NB4 (cell line): ENCODE data around the gene CDC14A.

ENCODE experiments used
- MYC ChIP-seq: IDR thresholded peaks from 2 replicates; pipeline ENCODE4 v1.6.1; 2011; ENCODE audit warnings: low read depth, low read length
- POLR2A ChIP-seq: IDR thresholded peaks from 2 replicates; pipeline ENCODE4 v1.6.1; 2011; ENCODE audit warnings: mild to moderate bottlenecking; ENCODE audit not compliant: insufficient read length; ENCODE audit errors: extremely low read depth
- TF ChIP-seq, protein P1 (sequence below): IDR thresholded peaks from one replicate; pipeline ENCODE4 v1.5.1; 2012; ENCODE audit warnings: low read depth, low read length

- TF ChIP-seq MYC: no peak
- TF ChIP-seq, protein P1, sequence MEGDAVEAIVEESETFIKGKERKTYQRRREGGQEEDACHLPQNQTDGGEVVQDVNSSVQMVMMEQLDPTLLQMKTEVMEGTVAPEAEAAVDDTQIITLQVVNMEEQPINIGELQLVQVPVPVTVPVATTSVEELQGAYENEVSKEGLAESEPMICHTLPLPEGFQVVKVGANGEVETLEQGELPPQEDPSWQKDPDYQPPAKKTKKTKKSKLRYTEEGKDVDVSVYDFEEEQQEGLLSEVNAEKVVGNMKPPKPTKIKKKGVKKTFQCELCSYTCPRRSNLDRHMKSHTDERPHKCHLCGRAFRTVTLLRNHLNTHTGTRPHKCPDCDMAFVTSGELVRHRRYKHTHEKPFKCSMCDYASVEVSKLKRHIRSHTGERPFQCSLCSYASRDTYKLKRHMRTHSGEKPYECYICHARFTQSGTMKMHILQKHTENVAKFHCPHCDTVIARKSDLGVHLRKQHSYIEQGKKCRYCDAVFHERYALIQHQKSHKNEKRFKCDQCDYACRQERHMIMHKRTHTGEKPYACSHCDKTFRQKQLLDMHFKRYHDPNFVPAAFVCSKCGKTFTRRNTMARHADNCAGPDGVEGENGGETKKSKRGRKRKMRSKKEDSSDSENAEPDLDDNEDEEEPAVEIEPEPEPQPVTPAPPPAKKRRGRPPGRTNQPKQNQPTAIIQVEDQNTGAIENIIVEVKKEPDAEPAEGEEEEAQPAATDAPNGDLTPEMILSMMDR: no peak
- no peak for TF ChIP-seq POLR2A
Measured at GRCh38 chr1:100391675-100392074, 39.4 kb downstream of the CDC14A start.
